ENCODE results near the gene MORC2. TPM values are rescaled to one million over a fixed set of nuclear protein-coding genes. Genes with fewer than 3 reads are reported as not detected.

Gene MORC2
- polyA plus RNA-seq, 1 experiment, result 9.0 TPM

DNA sequence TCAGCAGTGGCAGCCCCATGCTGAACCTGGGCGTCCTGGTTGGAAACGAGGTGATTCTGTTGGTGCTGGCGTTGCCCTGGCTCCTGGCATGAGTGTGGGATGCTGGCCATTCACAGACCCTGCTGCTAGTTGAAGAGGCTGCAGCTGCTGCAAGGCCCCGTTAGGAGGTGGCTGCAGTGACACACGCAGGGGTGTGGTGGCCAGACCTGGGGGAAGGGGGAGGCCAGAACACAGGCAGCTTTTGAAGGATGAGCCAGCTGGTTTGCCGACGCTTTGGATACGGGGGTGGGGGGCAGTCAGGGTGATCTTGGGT is 77.2 kb downstream of the MORC2 start:
- CTCF ChIA-PET, result interaction anchor here (0.7 to 4.6 kb wide), 14 partner anchors 8 to 277 kb away, joined by 3 to 44 read pairs (median 5); no protein-coding TSS in a partner anchor
- H3K36me3 ChIP-seq (ENCODE audit: control insufficient read depth, insufficient read depth, low read length), result no peaks in the 10 kb centered on the region
- TF ChIP-seq, protein P1, sequence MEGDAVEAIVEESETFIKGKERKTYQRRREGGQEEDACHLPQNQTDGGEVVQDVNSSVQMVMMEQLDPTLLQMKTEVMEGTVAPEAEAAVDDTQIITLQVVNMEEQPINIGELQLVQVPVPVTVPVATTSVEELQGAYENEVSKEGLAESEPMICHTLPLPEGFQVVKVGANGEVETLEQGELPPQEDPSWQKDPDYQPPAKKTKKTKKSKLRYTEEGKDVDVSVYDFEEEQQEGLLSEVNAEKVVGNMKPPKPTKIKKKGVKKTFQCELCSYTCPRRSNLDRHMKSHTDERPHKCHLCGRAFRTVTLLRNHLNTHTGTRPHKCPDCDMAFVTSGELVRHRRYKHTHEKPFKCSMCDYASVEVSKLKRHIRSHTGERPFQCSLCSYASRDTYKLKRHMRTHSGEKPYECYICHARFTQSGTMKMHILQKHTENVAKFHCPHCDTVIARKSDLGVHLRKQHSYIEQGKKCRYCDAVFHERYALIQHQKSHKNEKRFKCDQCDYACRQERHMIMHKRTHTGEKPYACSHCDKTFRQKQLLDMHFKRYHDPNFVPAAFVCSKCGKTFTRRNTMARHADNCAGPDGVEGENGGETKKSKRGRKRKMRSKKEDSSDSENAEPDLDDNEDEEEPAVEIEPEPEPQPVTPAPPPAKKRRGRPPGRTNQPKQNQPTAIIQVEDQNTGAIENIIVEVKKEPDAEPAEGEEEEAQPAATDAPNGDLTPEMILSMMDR (IDR thresholded peaks at IDR 0.05; ENCODE audit: insufficient read depth, low read depth, low read length), result no peak
- no peak overlapping the region for H3K4me3 ChIP-seq (ENCODE audit: low read depth, low read length)
- POLR2A ChIA-PET, result no interaction called here
- DNase-seq (ENCODE audit: low read depth), result no peak
- H3K27me3 ChIP-seq (ENCODE audit: control insufficient read depth, insufficient read depth, low read length), result no peaks in the 10 kb centered on the region

DNA sequence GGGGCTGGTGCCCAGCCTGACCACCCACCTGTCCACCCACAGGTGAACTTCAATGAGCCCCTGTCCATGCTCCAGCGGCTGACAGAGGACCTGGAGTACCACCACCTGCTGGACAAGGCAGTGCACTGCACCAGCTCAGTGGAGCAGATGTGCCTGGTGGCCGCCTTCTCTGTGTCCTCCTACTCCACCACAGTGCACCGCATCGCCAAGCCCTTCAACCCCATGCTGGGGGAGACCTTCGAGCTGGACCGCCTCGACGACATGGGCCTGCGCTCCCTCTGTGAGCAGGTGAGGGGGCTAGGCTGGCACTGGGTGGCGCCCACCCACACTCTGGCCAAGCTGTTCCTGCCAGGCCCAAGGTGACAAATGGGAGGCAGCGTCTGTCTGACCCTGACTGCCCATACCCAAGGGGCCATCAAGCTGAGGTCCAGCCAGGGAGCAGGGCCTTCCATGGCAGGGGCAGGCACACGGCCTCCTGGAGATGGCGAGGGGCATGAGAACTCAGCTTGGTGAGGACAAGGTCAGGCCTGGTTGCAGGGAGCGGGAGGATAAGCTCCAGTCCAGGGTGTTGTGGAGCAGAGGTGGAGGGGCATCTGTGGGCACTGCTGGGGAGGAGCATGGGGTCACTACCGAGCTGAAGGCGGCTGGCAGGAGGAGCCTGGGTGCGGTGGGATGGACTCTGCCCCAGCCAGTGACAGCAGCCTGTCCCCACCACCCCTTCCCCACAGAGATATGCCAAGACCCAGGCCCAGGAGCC is 77.7 kb downstream of the MORC2 start:
- Histone ChIP-seq H3K4me3 (ENCODE audit: low read depth, low read length) (no peak overlapping the region), H3K27me3 (ENCODE audit: control insufficient read depth, insufficient read depth, low read length) (no peaks in the 10 kb centered on the region), H3K36me3 (ENCODE audit: control insufficient read depth, insufficient read depth, low read length) (no peaks in the 10 kb centered on the region)
- ChIA-PET CTCF (interaction anchor here (0.6 to 4.6 kb wide), 19 partner anchors 9 to 276 kb away, joined by 3 to 44 read pairs (median 4); no protein-coding TSS in a partner anchor), POLR2A (no interaction called here)
- no peak for DNase-seq (ENCODE audit: low read depth)
- TF ChIP-seq, protein P1 (IDR thresholded peaks at IDR 0.05; ENCODE audit: insufficient read depth, low read depth, low read length), result peak; percentile 87

DNA sequence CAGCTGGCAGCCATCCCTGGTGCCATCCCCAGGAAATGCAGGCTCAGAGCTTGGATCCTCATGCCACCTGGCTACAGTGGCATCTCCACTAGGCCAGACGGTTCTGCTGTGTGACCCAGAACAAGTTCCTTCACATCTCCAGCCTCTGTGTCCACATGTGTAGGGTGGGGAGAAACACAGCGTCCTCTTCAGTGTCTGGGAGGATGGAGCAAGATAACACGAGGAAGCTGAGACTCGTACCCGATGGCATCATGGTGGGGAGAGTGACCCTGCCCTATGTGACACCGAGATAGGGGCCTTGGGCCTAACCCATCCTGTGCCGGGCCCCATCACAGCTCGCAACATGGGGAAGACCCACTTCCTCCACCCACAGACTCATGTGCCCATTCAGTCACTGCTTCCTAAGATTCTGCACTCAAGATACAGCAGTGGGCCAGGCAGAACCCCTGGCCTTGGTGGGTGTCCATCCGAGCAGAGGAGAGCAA is 78.5 kb downstream of the MORC2 start:
- POLR2A ChIA-PET, result no interaction called here
- TF ChIP-seq, protein P1 (IDR thresholded peaks at IDR 0.05; ENCODE audit: insufficient read depth, low read depth, low read length), result no peak
- CTCF ChIA-PET, result interaction anchor here (0.6 to 4.6 kb wide), 14 partner anchors 11 to 224 kb away, joined by 3 to 44 read pairs (median 5); no protein-coding TSS in a partner anchor

DNA sequence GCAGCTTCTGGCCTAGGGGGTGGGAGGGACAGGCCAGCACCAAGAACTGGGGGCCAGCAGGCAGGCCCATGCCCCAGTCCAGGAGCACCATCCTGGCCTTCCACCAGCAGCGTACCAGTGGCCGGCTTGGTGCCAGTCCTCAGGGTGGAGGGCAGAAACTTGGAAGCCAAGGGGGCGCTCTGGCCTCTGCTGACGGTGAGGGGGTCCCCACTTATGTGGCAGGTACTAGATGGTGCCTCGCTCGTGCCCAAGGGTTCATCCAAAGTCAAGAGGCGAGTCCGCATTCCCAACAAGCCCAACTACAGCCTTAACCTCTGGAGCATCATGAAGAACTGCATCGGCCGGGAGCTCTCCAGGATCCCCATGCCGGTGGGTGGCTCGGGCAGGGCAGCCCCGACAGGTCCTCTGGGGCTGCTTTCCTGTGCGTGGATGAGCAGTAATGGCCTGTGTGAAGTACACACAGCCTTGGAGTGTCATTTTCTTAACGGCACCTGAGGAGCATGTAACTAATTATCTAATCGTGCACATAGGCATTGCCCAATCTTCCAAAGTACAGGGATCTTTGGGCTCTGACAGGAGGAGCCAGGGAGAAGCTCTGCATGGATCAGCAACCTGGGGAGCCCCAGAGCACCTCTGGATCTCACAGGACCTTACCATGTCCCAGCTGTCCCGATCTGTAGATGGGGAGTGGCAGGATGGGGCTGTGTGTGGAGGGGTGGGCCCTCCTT is 79.1 kb downstream of the MORC2 start:
- CTCF ChIA-PET, result interaction anchor here (1.0 to 4.6 kb wide), 9 partner anchors 10 to 125 kb away, joined by 3 to 44 read pairs (median 10); no protein-coding TSS in a partner anchor
- Histone ChIP-seq H3K27me3 (ENCODE audit: control insufficient read depth, insufficient read depth, low read length) (no peaks in the 10 kb centered on the region), H3K36me3 (ENCODE audit: control insufficient read depth, insufficient read depth, low read length) (no peaks in the 10 kb centered on the region), H3K4me3 (ENCODE audit: low read depth, low read length) (no peak overlapping the region)
- POLR2A ChIA-PET, result no interaction called here
- no peak for DNase-seq (ENCODE audit: low read depth)
- TF ChIP-seq, protein P1 (IDR thresholded peaks at IDR 0.05; ENCODE audit: insufficient read depth, low read depth, low read length), result no peak

More for the DNA sequence above, 78.5 kb downstream of the MORC2 start:
- no peaks in the 10 kb centered on the region for H3K27me3 ChIP-seq (ENCODE audit: control insufficient read depth, insufficient read depth, low read length)
- H3K4me3 ChIP-seq (ENCODE audit: low read depth, low read length), result no peak overlapping the region
- DNase-seq (ENCODE audit: low read depth), result no peak
- no peaks in the 10 kb centered on the region for H3K36me3 ChIP-seq (ENCODE audit: control insufficient read depth, insufficient read depth, low read length)

DNA sequence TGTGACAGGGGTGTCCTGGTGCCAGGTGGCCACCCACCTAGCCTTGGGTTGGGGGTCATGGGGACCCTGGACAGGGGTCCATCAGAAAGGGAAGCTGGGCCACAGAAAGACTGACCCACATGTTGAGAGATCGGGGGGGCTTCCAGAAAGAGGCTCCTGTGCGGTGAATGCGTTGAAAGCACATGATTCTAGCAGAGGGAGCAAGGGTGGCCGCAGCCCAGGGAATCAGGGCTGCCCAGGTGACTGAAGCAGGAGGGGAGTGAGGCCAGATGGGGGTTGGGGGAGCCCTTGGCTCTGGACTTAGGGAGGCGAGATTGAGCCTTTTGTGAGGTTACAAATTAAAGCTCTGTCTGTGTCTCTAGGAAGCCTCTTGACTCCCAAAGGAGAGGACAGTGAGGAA is 80.7 kb downstream of the MORC2 start:
- CTCF ChIA-PET, result interaction anchor here (0.6 to 4.6 kb wide), 7 partner anchors 9 to 390 kb away, joined by 3 to 44 read pairs (median 3); no protein-coding TSS in a partner anchor
- POLR2A ChIA-PET, result no interaction called here

More for the DNA sequence above, 80.7 kb downstream of the MORC2 start:
- no peaks in the 10 kb centered on the region for H3K27me3 ChIP-seq (ENCODE audit: control insufficient read depth, insufficient read depth, low read length)
- TF ChIP-seq, protein P1 (IDR thresholded peaks at IDR 0.05; ENCODE audit: insufficient read depth, low read depth, low read length), result no peak
- H3K4me3 ChIP-seq (ENCODE audit: low read depth, low read length), result no peak overlapping the region
- no peaks in the 10 kb centered on the region for H3K36me3 ChIP-seq (ENCODE audit: control insufficient read depth, insufficient read depth, low read length)
- no peak for DNase-seq (ENCODE audit: low read depth)
